GM12878 (cell line): ENCODE measurements around the gene SMURF1. TPM values are rescaled to one million over a fixed set of nuclear protein-coding genes. Genes with fewer than 3 reads are reported as not detected.

Experiments
- ATAC-seq: fragments of 200-7000 bp; cut with Tn5 transposase; 3 replicates; pipeline ENCODE4 v1.9.1; 2020; ENCODE audit warnings: mild to moderate bottlenecking, moderate library complexity
- BruUV-seq: library from RNA; stranded (reverse); fragments of 400-500 nt; replicated peaks from 2 replicates; lab custom pipeline; 2021; lab: Mats Ljungman, UMichigan
- CTCF ChIA-PET: fragments of 300-600 bp; sonication (Branson Sonifier 250); formaldehyde crosslinking; extraction: SDS; loops from one replicate; lab custom pipeline; 2021; ENCODE audit warnings: inconsistent platforms; lab: Yijun Ruan, JAX
- POLR2A ChIA-PET: fragments of 350-600 bp; formaldehyde crosslinking; extraction: SDS; loops from one replicate; lab custom pipeline; 2021; ENCODE audit warnings: inconsistent platforms; lab: Charles Lee
- RAD21 ChIA-PET: fragments of 300-600 bp; sonication (Branson Sonifier 250); formaldehyde crosslinking; loops from one replicate; lab custom pipeline; 2023; ENCODE audit warnings: antibody characterized with exemption; ENCODE audit not compliant: unreplicated experiment; lab: Charles Lee
- SMC1A ChIA-PET: fragments of 300-600 bp; sonication (Branson Sonifier 250); formaldehyde crosslinking; loops from one replicate; lab custom pipeline; 2023; ENCODE audit not compliant: unreplicated experiment, uncharacterized antibody; lab: Charles Lee
- DNase-seq: peaks from one replicate; pipeline ENCODE4 v3.0.0-alpha.2; 2011; ENCODE audit warnings: low read depth, low spot score
- FAIRE-seq: peaks from 3 replicates; lab custom pipeline; 2011; peaks lifted over from hg19 to GRCh38; lab: Jason Lieb, UNC
- H2AFZ ChIP-seq: 2 replicates; pipeline ENCODE4 v1.6.0; 2011; ENCODE audit warnings: low read depth, low read length, control low read depth; ENCODE audit not compliant: control insufficient read depth
- H3K27ac ChIP-seq: 2 replicates; pipeline ENCODE4 v1.5.1; 2011; ENCODE audit warnings: control low read depth; ENCODE audit not compliant: control insufficient read depth, insufficient read depth
- H3K27me3 ChIP-seq, 2 experiments: replicated peaks in 1 of 2; 2 replicates each; pipeline versions ENCODE4 v1.6.0 to v1.6.1; 2011; ENCODE audit warnings: low read length in 1 of 2; ENCODE audit not compliant: control insufficient read depth in 2 of 2, insufficient read depth in 2 of 2
- H3K36me3 ChIP-seq, 2 experiments: 2 replicates each; pipeline ENCODE4 v1.5.1; 2011; ENCODE audit warnings: low read length in 1 of 2; ENCODE audit not compliant: control insufficient read depth in 2 of 2, insufficient read depth in 2 of 2
- H3K4me1 ChIP-seq: 2 replicates; pipeline ENCODE4 v1.6.1; 2011; ENCODE audit warnings: mild to moderate bottlenecking, low read length, moderate library complexity, mixed read lengths; ENCODE audit not compliant: control insufficient read depth, insufficient read depth
- H3K4me2 ChIP-seq: 2 replicates; pipeline ENCODE4 v1.6.0; 2011; ENCODE audit warnings: control low read depth; ENCODE audit not compliant: control insufficient read depth, insufficient read depth
- H3K4me3 ChIP-seq: fragments of 200-600 bp; sonication (generic); 2 replicates; pipeline ENCODE4 v1.5.1; 2016
- H3K79me2 ChIP-seq: 2 replicates; pipeline ENCODE4 v1.6.0; 2011; ENCODE audit warnings: low read length; ENCODE audit not compliant: control insufficient read depth, insufficient read depth
- H3K9ac ChIP-seq: 2 replicates; pipeline ENCODE4 v1.8.0; 2011; ENCODE audit warnings: low read length, control low read depth, mixed read lengths; ENCODE audit not compliant: control insufficient read depth, insufficient read depth
- H3K9me3 ChIP-seq: replicated peaks from 3 replicates; pipeline ENCODE4 v1.5.1; 2011; ENCODE audit warnings: mild to moderate bottlenecking, low read length; ENCODE audit not compliant: control insufficient read depth, insufficient read depth
- H4K20me1 ChIP-seq: 2 replicates; pipeline ENCODE4 v1.6.0; 2011; ENCODE audit not compliant: control insufficient read depth, insufficient read depth
- KDM1A ChIP-seq: fragments of 200-600 bp; sonication (generic); IDR thresholded peaks from 2 replicates; pipeline ENCODE4 v1.6.1; 2016; ENCODE audit warnings: borderline replicate concordance
- MTA3 ChIP-seq: IDR thresholded peaks from 2 replicates; pipeline ENCODE4 v1.6.1; 2012; ENCODE audit warnings: low read length, inconsistent platforms, borderline replicate concordance
- NR2F1 ChIP-seq: fragments of 450-650 bp; conservative IDR thresholded peaks from 2 replicates; pipeline ENCODE4 v1.6.1; 2017; ENCODE audit warnings: mild to moderate bottlenecking
- SUZ12 ChIP-seq: fragments of 200-600 bp; sonication (generic); IDR thresholded peaks from one replicate; pipeline ENCODE4 v1.6.1; 2018; ENCODE audit warnings: antibody characterized with exemption, mild to moderate bottlenecking; ENCODE audit not compliant: unreplicated experiment
- ZNF217 ChIP-seq: fragments of 450-650 bp; IDR thresholded peaks from 2 replicates; pipeline ENCODE4 v1.6.1; 2017; ENCODE audit warnings: antibody characterized with exemption, mild to moderate bottlenecking
- WGBS: methylation state at CpG from one replicate; pipeline ENCODE4 v1.1.6; 2016; ENCODE audit warnings: low lambda C conversion rate; ENCODE audit not compliant: insufficient replicate concordance, insufficient coverage; ENCODE audit errors: missing lambda C conversion rate; 5-methylcytosine and 5-hydroxymethylcytosine counted together
- in situ Hi-C: fragments of 300-500 bp; cut with MboI; formaldehyde crosslinking; loops from 9 replicates; pipeline ENCODE4 v1.14.3; 2018; ENCODE audit warnings: mixed read lengths
- intact Hi-C: fragments of 100-400 bp; cut with micrococcal nuclease; formaldehyde crosslinking; loops from one replicate; pipeline ENCODE4 v1.14.2; 2022; ENCODE audit not compliant: unreplicated experiment
- polyA plus RNA-seq, 11 experiments: library from polyadenylated mRNA; depleted of rRNA in 4 of 11; unstranded in 6 of 11; stranded (reverse) in 5 of 11; fragments of >200 nt; fragmentation: Nextera tagmentation in 4 of 11; fragmentation: Illumina TruSeq in 1 of 11; extraction: Ambion mirVana in 4 of 11; extraction: Trizol in 1 of 11; gene quantifications; 1 replicate in 1 of 11; 2 replicates in 10 of 11; pipeline versions ENCODE4 v1.2.1 to v1.2.3, GENCODE V29; 2011 to 2016; ENCODE audit warnings: inconsistent platforms in 2 of 11, missing spikeins in 2 of 11, low read depth in 1 of 11
- total RNA-seq, 4 experiments: library from RNA; depleted of rRNA in 3 of 4; stranded (reverse); fragments of >200 nt in 3 of 4; fragmentation: Illumina TruSeq in 1 of 4; extraction: Trizol in 1 of 4; gene quantifications; 2 replicates each; pipeline versions ENCODE4 v1.2.1 to v1.2.3, GENCODE V29; 2013 to 2021
- TF ChIP-seq, protein P1 (sequence below): fragments of 450-650 bp; IDR thresholded peaks from 2 replicates; pipeline ENCODE4 v1.6.1; 2018; ENCODE audit warnings: borderline replicate concordance, mild to moderate bottlenecking; ENCODE audit not compliant: partially characterized antibody
- TF ChIP-seq, protein P2 (sequence below): fragments of 450-650 bp; formaldehyde crosslinking; IDR thresholded peaks from 2 replicates; pipeline ENCODE4 v1.5.0; 2022; ENCODE audit warnings: mild to moderate bottlenecking, missing genetic modification characterization

The SMURF1 gene
- total and polyA plus RNA-seq, 10 of the 15 experiments (the other 5 are each of a cell fraction or from before 2014, with no cell fraction given), result 0.76 to 14.0 (median 7.9) TPM

DNA sequence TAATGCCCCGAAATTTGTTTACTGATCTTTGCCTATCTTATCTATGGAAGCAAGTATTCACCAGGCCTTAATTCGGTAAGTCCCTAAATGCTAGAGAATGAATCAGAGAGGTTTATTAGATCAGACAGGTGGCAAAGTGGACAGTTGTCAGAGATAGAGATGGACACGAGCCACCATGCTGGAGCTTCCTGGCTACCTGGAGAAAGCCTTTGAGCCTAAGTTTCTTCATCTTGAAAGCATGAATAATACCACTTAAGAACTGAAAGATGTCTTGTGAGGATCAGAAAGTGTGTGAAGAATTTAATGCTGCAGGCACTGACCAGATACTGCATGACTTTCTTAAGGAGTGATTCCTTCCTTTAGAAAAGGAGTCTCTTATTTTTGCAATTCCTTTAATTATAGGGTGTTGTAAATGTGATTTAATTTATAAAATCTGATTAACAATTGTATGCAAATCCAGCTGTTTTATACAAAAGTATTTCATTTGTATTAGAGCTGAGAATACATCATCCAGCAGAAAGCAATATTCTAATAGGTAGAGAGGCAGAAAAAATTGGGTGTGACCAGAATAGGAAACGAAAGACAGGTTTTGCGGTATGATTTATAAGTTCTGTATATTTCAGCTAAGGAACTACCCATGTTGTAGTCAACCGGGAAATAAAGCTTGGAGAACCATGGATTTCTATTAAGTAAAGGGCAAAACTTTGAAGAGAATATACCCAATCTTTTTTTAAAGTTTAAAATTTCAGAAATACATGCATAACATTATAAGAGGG lies 82.7 kb downstream of the SMURF1 start (continued):
- TF ChIP-seq, protein P1, sequence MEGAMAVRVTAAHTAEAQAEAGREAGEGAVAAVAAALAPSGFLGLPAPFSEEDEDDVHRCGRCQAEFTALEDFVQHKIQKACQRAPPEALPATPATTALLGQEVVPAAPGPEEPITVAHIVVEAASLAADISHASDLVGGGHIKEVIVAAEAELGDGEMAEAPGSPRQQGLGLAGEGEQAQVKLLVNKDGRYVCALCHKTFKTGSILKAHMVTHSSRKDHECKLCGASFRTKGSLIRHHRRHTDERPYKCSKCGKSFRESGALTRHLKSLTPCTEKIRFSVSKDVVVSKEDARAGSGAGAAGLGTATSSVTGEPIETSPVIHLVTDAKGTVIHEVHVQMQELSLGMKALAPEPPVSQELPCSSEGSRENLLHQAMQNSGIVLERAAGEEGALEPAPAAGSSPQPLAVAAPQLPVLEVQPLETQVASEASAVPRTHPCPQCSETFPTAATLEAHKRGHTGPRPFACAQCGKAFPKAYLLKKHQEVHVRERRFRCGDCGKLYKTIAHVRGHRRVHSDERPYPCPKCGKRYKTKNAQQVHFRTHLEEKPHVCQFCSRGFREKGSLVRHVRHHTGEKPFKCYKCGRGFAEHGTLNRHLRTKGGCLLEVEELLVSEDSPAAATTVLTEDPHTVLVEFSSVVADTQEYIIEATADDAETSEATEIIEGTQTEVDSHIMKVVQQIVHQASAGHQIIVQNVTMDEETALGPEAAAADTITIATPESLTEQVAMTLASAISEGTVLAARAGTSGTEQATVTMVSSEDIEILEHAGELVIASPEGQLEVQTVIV, result no peak
- no peak for TF ChIP-seq KDM1A
- no peak for TF ChIP-seq SUZ12
- TF ChIP-seq ZNF217, result no peak

DNA sequence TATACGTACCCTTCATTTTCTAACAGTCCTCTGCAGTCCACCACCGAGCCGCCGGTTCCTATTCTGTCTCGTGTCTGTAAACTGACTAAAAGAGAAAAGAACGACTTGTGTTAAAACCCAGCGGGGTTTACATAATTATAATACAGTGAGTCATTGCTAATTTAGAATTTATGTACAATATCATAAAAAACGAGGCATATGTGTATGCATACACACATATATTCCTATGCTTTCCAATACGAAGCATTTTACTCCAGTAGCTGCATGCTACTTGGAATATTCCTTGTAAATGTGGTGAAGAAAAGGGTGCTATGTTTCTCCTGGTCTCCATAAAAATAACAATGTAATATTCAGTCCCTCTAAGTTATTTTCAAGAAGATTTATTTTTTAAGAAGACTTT lies 89.1 kb downstream of the SMURF1 start:
- ChIA-PET CTCF (no interaction called here), SMC1A (no interaction called here), POLR2A (no interaction called here), RAD21 (no interaction called here)
- intact Hi-C loops, result no loop called here
- Histone ChIP-seq H3K9me3 (no peaks in the 10 kb centered on the region), H3K9ac (no peak overlapping the region), H3K4me3 (no peak overlapping the region), H2AFZ (no peak overlapping the region), H3K27ac (no peak overlapping the region), H3K27me3 (no peaks in the 10 kb centered on the region), H3K4me1 (no peaks in the 10 kb centered on the region), H4K20me1 (no peaks in the 10 kb centered on the region), H3K79me2 (no peaks in the 10 kb centered on the region), H3K4me2 (no peak overlapping the region), H3K36me3 (peaks cover 6 to 19% of the 10 kb centered on the region in 2 experiments; a peak in 3 of 4 replicates)
- no peak for ATAC-seq
- WGBS, result 85% methylated on average over 9 of the region's 9 CpGs
- in situ Hi-C loops, result no loop called here
- BruUV-seq, result no TSS peak
- no peak for FAIRE-seq
- DNase-seq, result no peak
- TF ChIP-seq MTA3 (no peak), NR2F1 (no peak)
- TF ChIP-seq, protein P2, sequence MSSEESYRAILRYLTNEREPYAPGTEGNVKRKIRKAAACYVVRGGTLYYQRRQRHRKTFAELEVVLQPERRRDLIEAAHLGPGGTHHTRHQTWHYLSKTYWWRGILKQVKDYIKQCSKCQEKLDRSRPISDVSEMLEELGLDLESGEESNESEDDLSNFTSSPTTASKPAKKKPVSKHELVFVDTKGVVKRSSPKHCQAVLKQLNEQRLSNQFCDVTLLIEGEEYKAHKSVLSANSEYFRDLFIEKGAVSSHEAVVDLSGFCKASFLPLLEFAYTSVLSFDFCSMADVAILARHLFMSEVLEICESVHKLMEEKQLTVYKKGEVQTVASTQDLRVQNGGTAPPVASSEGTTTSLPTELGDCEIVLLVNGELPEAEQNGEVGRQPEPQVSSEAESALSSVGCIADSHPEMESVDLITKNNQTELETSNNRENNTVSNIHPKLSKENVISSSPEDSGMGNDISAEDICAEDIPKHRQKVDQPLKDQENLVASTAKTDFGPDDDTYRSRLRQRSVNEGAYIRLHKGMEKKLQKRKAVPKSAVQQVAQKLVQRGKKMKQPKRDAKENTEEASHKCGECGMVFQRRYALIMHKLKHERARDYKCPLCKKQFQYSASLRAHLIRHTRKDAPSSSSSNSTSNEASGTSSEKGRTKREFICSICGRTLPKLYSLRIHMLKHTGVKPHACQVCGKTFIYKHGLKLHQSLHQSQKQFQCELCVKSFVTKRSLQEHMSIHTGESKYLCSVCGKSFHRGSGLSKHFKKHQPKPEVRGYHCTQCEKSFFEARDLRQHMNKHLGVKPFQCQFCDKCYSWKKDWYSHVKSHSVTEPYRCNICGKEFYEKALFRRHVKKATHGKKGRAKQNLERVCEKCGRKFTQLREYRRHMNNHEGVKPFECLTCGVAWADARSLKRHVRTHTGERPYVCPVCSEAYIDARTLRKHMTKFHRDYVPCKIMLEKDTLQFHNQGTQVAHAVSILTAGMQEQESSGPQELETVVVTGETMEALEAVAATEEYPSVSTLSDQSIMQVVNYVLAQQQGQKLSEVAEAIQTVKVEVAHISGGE, result no peak
